ENCODE results near the gene RPTOR. TPM values are rescaled to one million over a fixed set of nuclear protein-coding genes. Genes with fewer than 3 reads are reported as not detected.

The RPTOR gene
- total and polyA plus RNA-seq, 2 donors (not counting 3 experiments of a cell fraction or from before 2014, with no cell fraction given) = 10.7 to 41.8 TPM

- BruUV-seq (replicated peaks) = no TSS peak
- Histone ChIP-seq H3K4me2 (ENCODE audit: insufficient read depth, low read length) (no peak overlapping the region), H3K9ac (replicated peaks; ENCODE audit: extremely low read depth, insufficient read depth, low read length) (no peak overlapping the region), H4K20me1 (replicated peaks; ENCODE audit: control insufficient read depth, extremely low read depth, insufficient read depth, low read length) (no peaks in the 10 kb centered on the region), H3K9me3 (replicated peaks; ENCODE audit: control insufficient read depth, insufficient read depth, low read length) (no peaks in the 10 kb centered on the region), H2AFZ (ENCODE audit: low read depth, low read length) (no peak overlapping the region), H3K4me3 (replicated peaks in 1 of 3; ENCODE audit: insufficient read depth in 1 of 3, low read depth in 1 of 3, low read length in 3 of 3) (no peak overlapping the region), H3K27me3 (ENCODE audit: control insufficient read depth in 2 of 2, insufficient read depth in 2 of 2, low read length in 2 of 2) (no peaks in the 10 kb centered on the region), H3K4me1 (ENCODE audit: control insufficient read depth, extremely low read depth, insufficient read depth, low read length) (no peaks in the 10 kb centered on the region), H3K9me1 (replicated peaks; ENCODE audit: control insufficient read depth, extremely low read depth, insufficient read depth, low read length) (no peaks in the 10 kb centered on the region), H3K27ac (ENCODE audit: insufficient read depth, low read depth, low read length) (no peak overlapping the region), H3K79me2 (ENCODE audit: control insufficient read depth, insufficient read depth, low read length) (no peaks in the 10 kb centered on the region), H3K36me3 (ENCODE audit: control insufficient read depth in 2 of 2, extremely low read depth in 1 of 2, insufficient read depth in 2 of 2, low read length in 2 of 2) (no peaks in the 10 kb centered on the region)
- no peak for TF ChIP-seq CTCF (IDR thresholded peaks at IDR 0.05; ENCODE audit: extremely low read depth in 1 of 2, insufficient read depth in 1 of 2, low read depth in 1 of 2, low read length in 2 of 2)
- no peak for TF ChIP-seq POLR2AphosphoS5 (IDR thresholded peaks at IDR 0.05; ENCODE audit: insufficient read depth, low read depth, low read length)
- no peak for TF ChIP-seq POLR2A (IDR thresholded peaks at IDR 0.05; ENCODE audit: low read depth, low read length)
- TF ChIP-seq GATA2 (IDR thresholded peaks at IDR 0.05; ENCODE audit: insufficient read depth, insufficient read length, low read depth, low read length) = no peak
- no peak for TF ChIP-seq EZH2 (IDR thresholded peaks at IDR 0.05; ENCODE audit: borderline replicate concordance, low read depth, low read length, severe bottlenecking)
- TF ChIP-seq MYC (IDR thresholded peaks at IDR 0.05; ENCODE audit: low read depth, low read length) = no peak
- no peak for TF ChIP-seq FOS (IDR thresholded peaks at IDR 0.05; ENCODE audit: borderline replicate concordance, insufficient read depth, low read length)
- ChIA-PET CTCF (interaction anchor here (0.8 kb wide), 1 partner anchor 17 kb away, joined by 3 read pairs; no protein-coding TSS in a partner anchor), POLR2A (no interaction called here)
- no peak for DNase-seq (ENCODE audit: low read depth, low spot score)
- intact Hi-C loops (cut with micrococcal nuclease) = loop anchor here (10.0 kb wide), 1 partner anchor 295 kb away; the partner anchor contains the start of gene RPTOR
- dilution Hi-C loops (cut with MboI; ENCODE audit: extremely low pct_ligation_motif_present, low sequenced_read_pairs) = no loop called here
- no peak for FAIRE-seq
These were observed 295.3 kb downstream of the RPTOR start for GRCh38 chr17:80839970-80840369.

All from endothelial cell of umbilical vein (primary cell).